HG03196 (cell line): ENCODE results near the gene HACD4.
"Not testable (repeated sequence)": the region's sequence is repeated elsewhere in the genome, so short reads cannot be mapped to it uniquely, and the experiment has no call there.

ENCODE experiments used
- ATAC-seq: cut with Tn5 transposase; IDR thresholded peaks from one replicate; pipeline ENCODE4 v1.9.1; 2021; ENCODE audit not compliant: unreplicated experiment

The HACD4 gene

GRCh38 chr9:20973246-20973947 is 58.0 kb downstream of the HACD4 start:
- ATAC-seq = not testable (repeated sequence)

- ATAC-seq = no peak
Measured at GRCh38 chr9:20972684-20973083, 58.8 kb downstream of the HACD4 start.

- no peak for ATAC-seq
Measured at GRCh38 chr9:20962536-20963225, 68.8 kb downstream of the HACD4 start.

- no peak for ATAC-seq
Measured at GRCh38 chr9:20950707-20951106, 80.7 kb downstream of the HACD4 start.
